ENCODE measurements around the gene CCDC3. TPM values are rescaled to one million over a fixed set of nuclear protein-coding genes. Genes with fewer than 3 reads are reported as not detected.
A peak's percentile ranks its signal among the peaks of the same experiment; 100 is the strongest.

Gene CCDC3
- total and polyA plus RNA-seq, 2 of the 8 experiments (the other 6 are each of a cell fraction or from before 2014, with no cell fraction given) = 3.4 to 3.7 TPM

- no peak for TF ChIP-seq CHD7 (IDR thresholded peaks at IDR 0.05; ENCODE audit: insufficient replicate concordance, low read length)
- no peak for TF ChIP-seq HDAC6 (IDR thresholded peaks at IDR 0.05; ENCODE audit: low read depth, low read length)
- no peak for TF ChIP-seq TAF7 (optimal IDR thresholded peaks at IDR 0.05; ENCODE audit: borderline replicate concordance, low read depth, low read length)
- TF ChIP-seq HDAC2 (IDR thresholded peaks at IDR 0.05; ENCODE audit: borderline replicate concordance in 1 of 2, low read depth in 2 of 2, low read length in 2 of 2) = no peak
- TF ChIP-seq USF2 (IDR thresholded peaks at IDR 0.05; ENCODE audit: low read length) = no peak
- TF ChIP-seq RBBP5 (IDR thresholded peaks at IDR 0.05; ENCODE audit: borderline replicate concordance, low read depth, low read length) = no peak
- peak; percentile 39; the same call in 1 of the 2 replicates for TF ChIP-seq SUZ12 (IDR thresholded peaks at IDR 0.05; ENCODE audit: low read length)
- TF ChIP-seq CREB1 (IDR thresholded peaks at IDR 0.05) = no peak
Measured at GRCh38 chr10:13001041-13001886, at the start of gene CCDC3 (continued).

Data from H1 (cell line).